Prostate gland (tissue), 2 donors: ENCODE data around the gene ZNF581.

Source experiments
- POLR2A ChIP-seq: fragments of 450-650 bp; IDR thresholded peaks from one replicate; pipeline ENCODE4 v1.6.1; 2016; ENCODE audit warnings: antibody characterized with exemption, mild to moderate bottlenecking
- POLR2AphosphoS5 ChIP-seq: sonication (generic); formaldehyde crosslinking; IDR thresholded peaks from one replicate; pipeline ENCODE4 v1.6.1; 2017; ENCODE audit warnings: antibody characterized with exemption
- TF ChIP-seq, protein P1 (sequence below), 4 experiments: fragments of 200-600 bp in 2 of 4; fragments of 450-650 bp in 2 of 4; sonication (generic) in 2 of 4; IDR thresholded peaks; 1 replicate in 3 of 4; 2 replicates in 1 of 4; pipeline ENCODE4 v1.5.1; 2016 to 2019; ENCODE audit warnings: antibody characterized with exemption in 4 of 4, mild to moderate bottlenecking in 2 of 4, moderate library complexity in 2 of 4

- TF ChIP-seq, protein P1, sequence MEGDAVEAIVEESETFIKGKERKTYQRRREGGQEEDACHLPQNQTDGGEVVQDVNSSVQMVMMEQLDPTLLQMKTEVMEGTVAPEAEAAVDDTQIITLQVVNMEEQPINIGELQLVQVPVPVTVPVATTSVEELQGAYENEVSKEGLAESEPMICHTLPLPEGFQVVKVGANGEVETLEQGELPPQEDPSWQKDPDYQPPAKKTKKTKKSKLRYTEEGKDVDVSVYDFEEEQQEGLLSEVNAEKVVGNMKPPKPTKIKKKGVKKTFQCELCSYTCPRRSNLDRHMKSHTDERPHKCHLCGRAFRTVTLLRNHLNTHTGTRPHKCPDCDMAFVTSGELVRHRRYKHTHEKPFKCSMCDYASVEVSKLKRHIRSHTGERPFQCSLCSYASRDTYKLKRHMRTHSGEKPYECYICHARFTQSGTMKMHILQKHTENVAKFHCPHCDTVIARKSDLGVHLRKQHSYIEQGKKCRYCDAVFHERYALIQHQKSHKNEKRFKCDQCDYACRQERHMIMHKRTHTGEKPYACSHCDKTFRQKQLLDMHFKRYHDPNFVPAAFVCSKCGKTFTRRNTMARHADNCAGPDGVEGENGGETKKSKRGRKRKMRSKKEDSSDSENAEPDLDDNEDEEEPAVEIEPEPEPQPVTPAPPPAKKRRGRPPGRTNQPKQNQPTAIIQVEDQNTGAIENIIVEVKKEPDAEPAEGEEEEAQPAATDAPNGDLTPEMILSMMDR (IDR thresholded peaks at IDR 0.05) = no peak
- TF ChIP-seq POLR2AphosphoS5 (no peak), POLR2A (no peak)
Measured at GRCh38 chr19:55680339-55681130, 37.1 kb downstream of the ZNF581 start.
